Testis (tissue), 2 donors: ENCODE results near the gene OLFML3.

ENCODE experiments used
- CTCF ChIP-seq, 3 experiments: fragments of 450-650 bp in 2 of 3; fragments of 200-600 bp in 1 of 3; sonication (generic) in 1 of 3; IDR thresholded peaks; one replicate each; pipeline ENCODE4 v1.5.1; 2016 to 2019; ENCODE audit warnings: antibody characterized with exemption in 3 of 3, mild to moderate bottlenecking in 2 of 3, moderate library complexity in 1 of 3
- POLR2A ChIP-seq: fragments of 450-650 bp; IDR thresholded peaks from one replicate; pipeline ENCODE4 v1.6.1; 2017; ENCODE audit warnings: antibody characterized with exemption, mild to moderate bottlenecking, moderate library complexity

GRCh38 chr1:114011796-114012195 is 32.5 kb downstream of the OLFML3 start:
- TF ChIP-seq CTCF (IDR thresholded peaks at IDR 0.05) (no peak), POLR2A (no peak)
